IMR-90 (cell line): Measurements from ENCODE around the gene CEBPE. TPM values are rescaled to one million over a fixed set of nuclear protein-coding genes. Genes with fewer than 3 reads are reported as not detected.

ENCODE experiments used
- ATAC-seq: fragments of 200-7000 bp; cut with Tn5 transposase; 2 replicates; pipeline ENCODE4 v1.9.1; 2020; ENCODE audit warnings: low read depth, mild to moderate bottlenecking, moderate library complexity
- BruUV-seq: library from RNA; stranded (reverse); fragments of 400-500 nt; replicated peaks from 2 replicates; lab custom pipeline; 2021; lab: Mats Ljungman, UMichigan
- CTCF ChIA-PET: fragments of 300-600 bp; formaldehyde crosslinking; extraction: SDS; loops from one replicate; lab custom pipeline; 2021; ENCODE audit warnings: antibody characterized with exemption; lab: Yijun Ruan, JAX
- POLR2A ChIA-PET: fragments of 300-600 bp; sonication (Branson Sonifier 250); formaldehyde crosslinking; loops from one replicate; lab custom pipeline; 2022; ENCODE audit warnings: antibody characterized with exemption; ENCODE audit not compliant: unreplicated experiment; lab: Charles Lee
- DNase-seq: peaks from one replicate; pipeline ENCODE4 v3.0.0; 2013
- H2AFZ ChIP-seq: replicated peaks from 2 replicates; pipeline ENCODE3; 2013; ENCODE audit warnings: low read length, mild to moderate bottlenecking; ENCODE audit not compliant: poor library complexity
- H2AK5ac ChIP-seq: 2 replicates; pipeline ENCODE4 v1.6.1; 2013; ENCODE audit warnings: low read depth, low read length, inconsistent platforms
- H2AK9ac ChIP-seq: replicated peaks from 2 replicates; pipeline ENCODE3; 2013; ENCODE audit warnings: mild to moderate bottlenecking, low read depth, low read length, moderate library complexity; ENCODE audit not compliant: poor library complexity
- H2BK120ac ChIP-seq: 2 replicates; pipeline ENCODE4 v1.6.1; 2013; ENCODE audit warnings: low read depth, low read length, inconsistent platforms
- H2BK15ac ChIP-seq: 3 replicates; pipeline ENCODE4 v1.6.1; 2013; ENCODE audit warnings: low read depth, low read length, inconsistent platforms
- H2BK20ac ChIP-seq: 2 replicates; pipeline ENCODE4 v1.6.1; 2013; ENCODE audit warnings: low read depth, mild to moderate bottlenecking, inconsistent platforms, low read length, moderate library complexity
- H2BK5ac ChIP-seq: 2 replicates; pipeline ENCODE4 v1.6.1; 2013; ENCODE audit warnings: mild to moderate bottlenecking, low read depth, low read length, inconsistent platforms; ENCODE audit not compliant: poor library complexity, severe bottlenecking
- H3K14ac ChIP-seq: replicated peaks from 2 replicates; pipeline ENCODE4 v1.6.1; 2013; ENCODE audit warnings: low read depth, low read length, inconsistent platforms
- H3K18ac ChIP-seq: 2 replicates; pipeline ENCODE4 v1.6.1; 2013; ENCODE audit warnings: low read depth, low read length, control low read depth
- H3K23ac ChIP-seq: 2 replicates; pipeline ENCODE4 v1.6.1; 2013; ENCODE audit warnings: low read depth, low read length, inconsistent platforms
- H3K27ac ChIP-seq: 2 replicates; pipeline ENCODE4 v1.5.1; 2013; ENCODE audit warnings: mild to moderate bottlenecking, control low read depth, low read length; ENCODE audit not compliant: insufficient read depth
- H3K27me3 ChIP-seq: 2 replicates; pipeline ENCODE4 v1.6.1; 2013; ENCODE audit warnings: low read length; ENCODE audit not compliant: control insufficient read depth, insufficient read depth
- H3K36me3 ChIP-seq: 2 replicates; pipeline ENCODE4 v1.6.1; 2013; ENCODE audit warnings: low read length, mixed read lengths; ENCODE audit not compliant: control insufficient read depth, insufficient read depth
- H3K4ac ChIP-seq: 2 replicates; pipeline ENCODE4 v1.6.1; 2013; ENCODE audit warnings: low read depth, low read length, inconsistent platforms
- H3K4me1 ChIP-seq: 2 replicates; pipeline ENCODE4 v1.6.1; 2013; ENCODE audit warnings: low read length, mixed read lengths; ENCODE audit not compliant: control insufficient read depth, insufficient read depth
- H3K4me2 ChIP-seq: 2 replicates; pipeline ENCODE4 v1.6.1; 2013; ENCODE audit warnings: low read depth, mild to moderate bottlenecking, control low read depth, low read length, moderate library complexity
- H3K4me3 ChIP-seq: 2 replicates; pipeline ENCODE4 v1.5.1; 2013; ENCODE audit warnings: low read depth, mild to moderate bottlenecking, control low read depth, low read length, moderate library complexity; ENCODE audit not compliant: insufficient read depth
- H3K56ac ChIP-seq: 2 replicates; pipeline ENCODE4 v1.6.1; 2013; ENCODE audit warnings: low read length, inconsistent platforms; ENCODE audit not compliant: insufficient read depth; ENCODE audit errors: extremely low read depth
- H3K79me1 ChIP-seq, 2 experiments: 2 replicates each; pipeline ENCODE4 v1.6.1; 2013; ENCODE audit warnings: low read length in 2 of 2, inconsistent platforms in 1 of 2, low read depth in 1 of 2
- H3K9ac ChIP-seq: 2 replicates; pipeline ENCODE4 v1.6.1; 2013; ENCODE audit warnings: low read depth, low read length, control low read depth
- H3K9me1 ChIP-seq: 2 replicates; pipeline ENCODE4 v1.6.1; 2013; ENCODE audit warnings: low read length, inconsistent platforms; ENCODE audit not compliant: insufficient read depth
- H3K9me3 ChIP-seq: 2 replicates; pipeline ENCODE4 v1.6.1; 2013; ENCODE audit warnings: low read length; ENCODE audit not compliant: control insufficient read depth, insufficient read depth
- H4K20me1 ChIP-seq: 2 replicates; pipeline ENCODE4 v1.6.1; 2013; ENCODE audit warnings: low read length, inconsistent platforms; ENCODE audit not compliant: insufficient read depth
- H4K5ac ChIP-seq: 2 replicates; pipeline ENCODE4 v1.6.1; 2013; ENCODE audit warnings: mild to moderate bottlenecking, low read depth, low read length, control low read depth
- H4K8ac ChIP-seq, 2 experiments: 2 replicates each; pipeline ENCODE4 v1.6.1; 2013; ENCODE audit warnings: low read depth in 2 of 2, low read length in 2 of 2, control low read depth in 1 of 2, inconsistent platforms in 1 of 2
- H4K91ac ChIP-seq: 2 replicates; pipeline ENCODE4 v1.6.1; 2013; ENCODE audit warnings: low read depth, low read length, inconsistent platforms; ENCODE audit not compliant: insufficient read depth
- BHLHE40 ChIP-seq: fragments of 150-350 bp; IDR thresholded peaks from 2 replicates; pipeline ENCODE4 v1.6.1; 2016; ENCODE audit warnings: mild to moderate bottlenecking, low read depth, low read length
- CEBPB ChIP-seq: IDR thresholded peaks from 2 replicates; pipeline ENCODE4 v1.6.1; 2012; ENCODE audit warnings: low read depth, low read length, improper control_type of control experiment
- CHD1 ChIP-seq: IDR thresholded peaks from 2 replicates; pipeline ENCODE4 v1.6.1; 2012; ENCODE audit warnings: low read depth, low read length, improper control_type of control experiment
- CTCF ChIP-seq: conservative IDR thresholded peaks from 2 replicates; pipeline ENCODE4 v1.5.1; 2012; ENCODE audit warnings: mild to moderate bottlenecking, low read depth, low read length, improper control_type of control experiment
- ELK1 ChIP-seq: fragments of 150-350 bp; IDR thresholded peaks from 2 replicates; pipeline ENCODE4 v1.6.1; 2016; ENCODE audit warnings: low read depth, mild to moderate bottlenecking, low read length, moderate library complexity, borderline replicate concordance
- FOS ChIP-seq: fragments of 150-350 bp; IDR thresholded peaks from 2 replicates; pipeline ENCODE4 v1.6.1; 2016; ENCODE audit warnings: low read depth, low read length
- MAFK ChIP-seq: IDR thresholded peaks from 2 replicates; pipeline ENCODE4 v1.6.1; 2012; ENCODE audit warnings: low read depth, low read length, improper control_type of control experiment
- MAZ ChIP-seq: IDR thresholded peaks from 2 replicates; pipeline ENCODE4 v1.6.1; 2012; ENCODE audit warnings: low read depth, mild to moderate bottlenecking, low read length, improper control_type of control experiment, moderate library complexity, borderline replicate concordance
- MXI1 ChIP-seq: IDR thresholded peaks from 2 replicates; pipeline ENCODE4 v1.6.1; 2012; ENCODE audit warnings: low read depth, mild to moderate bottlenecking, low read length, moderate library complexity, borderline replicate concordance
- NFE2L2 ChIP-seq: fragments of 150-350 bp; IDR thresholded peaks from 2 replicates; pipeline ENCODE4 v1.6.1; 2016; ENCODE audit warnings: low read depth, mild to moderate bottlenecking, low read length
- POLR2A ChIP-seq: IDR thresholded peaks from 2 replicates; pipeline ENCODE4 v1.6.1; 2012; ENCODE audit warnings: mild to moderate bottlenecking, low read depth, low read length
- RAD21 ChIP-seq: IDR thresholded peaks from 2 replicates; pipeline ENCODE4 v1.6.1; 2012; ENCODE audit warnings: low read length, improper control_type of control experiment
- RCOR1 ChIP-seq: IDR thresholded peaks from 2 replicates; pipeline ENCODE4 v1.6.1; 2012; ENCODE audit warnings: mild to moderate bottlenecking, low read length, improper control_type of control experiment; ENCODE audit not compliant: insufficient replicate concordance
- RFX5 ChIP-seq: IDR thresholded peaks from 2 replicates; pipeline ENCODE4 v1.8.0; 2012; ENCODE audit warnings: low read depth, mild to moderate bottlenecking, low read length, moderate library complexity
- SMC3 ChIP-seq: fragments of 150-350 bp; IDR thresholded peaks from 2 replicates; pipeline ENCODE4 v1.6.1; 2016; ENCODE audit warnings: low read depth, mild to moderate bottlenecking, antibody characterized with exemption, low read length, moderate library complexity
- WGBS, 2 experiments: methylation state at CpG; one replicate each; pipeline versions ENCODE4 v1.1.5 to v1.1.7; 2013; ENCODE audit warnings: missing lambda C conversion rate in 2 of 2; ENCODE audit not compliant: insufficient read length in 1 of 2; ENCODE audit errors: extremely low coverage in 2 of 2; 5-methylcytosine and 5-hydroxymethylcytosine counted together
- dilution Hi-C: fragments of 300-500 bp; cut with HindIII; formaldehyde crosslinking; loops from one replicate; pipeline ENCODE4 v1.14.3; 2018; ENCODE audit warnings: low sequenced_read_pairs; ENCODE audit not compliant: unreplicated experiment
- in situ Hi-C: fragments of 300-500 bp; cut with MboI; formaldehyde crosslinking; loops from 3 replicates; pipeline ENCODE4 v1.14.3; 2019; ENCODE audit warnings: low sequenced_read_pairs, inconsistent platforms, mixed read lengths
- intact Hi-C: fragments of 100-400 bp; cut with micrococcal nuclease; formaldehyde crosslinking; loops from 2 replicates; pipeline ENCODE4 v1.10.0; 2022
- polyA plus RNA-seq, 3 experiments: library from polyadenylated mRNA; depleted of rRNA; stranded (reverse); fragments of >200 nt; gene quantifications; 2 replicates each; pipeline ENCODE4 v1.2.3, GENCODE V29; 2012; ENCODE audit warnings: low replicate concordance in 1 of 3
- total RNA-seq: library from RNA; depleted of rRNA; stranded (reverse); fragments of >200 nt; gene quantifications from 2 replicates; pipeline ENCODE4 v1.2.3, GENCODE V29; 2012
- TF ChIP-seq, protein P1 (sequence below): fragments of 150-350 bp; IDR thresholded peaks from 2 replicates; pipeline ENCODE4 v1.6.1; 2017; ENCODE audit warnings: mild to moderate bottlenecking, antibody characterized with exemption, low read length, low read depth

CEBPE gene
- total and polyA plus RNA-seq, 2 of the 4 experiments (the other 2 are of a cell fraction): 0.05 TPM; not detected in 1

GRCh38 chr14:23124337-23124954 lies 5.4 kb upstream of the CEBPE start:
- H3K4ac ChIP-seq: no peak overlapping the region
- H3K27ac ChIP-seq: no peak overlapping the region
- no peaks in the 10 kb centered on the region for H3K79me1 ChIP-seq
- no peak overlapping the region for H3K4me2 ChIP-seq
- CTCF ChIA-PET: interaction anchor here (0.9 to 1.0 kb wide), 3 partner anchors 59 to 63 kb away, joined by 3 to 7 read pairs (median 4); partner anchors contain the start of gene SLC7A8
- dilution Hi-C loops: no loop called here
- ATAC-seq (no peak), DNase-seq (no peak)
- H2BK20ac ChIP-seq: no peak overlapping the region
- no peaks in the 10 kb centered on the region for H3K36me3 ChIP-seq
- no peak overlapping the region for H2AFZ ChIP-seq
- in situ Hi-C loops: no loop called here
- no peak overlapping the region for H3K14ac ChIP-seq
- no peaks in the 10 kb centered on the region for H3K9me1 ChIP-seq
- no peak for TF ChIP-seq RAD21
- no peak for TF ChIP-seq RFX5
- TF ChIP-seq MXI1: no peak
- no peak for TF ChIP-seq CEBPB
- TF ChIP-seq POLR2A: no peak
- TF ChIP-seq MAZ: no peak
- no peak for TF ChIP-seq CTCF
- no peak for TF ChIP-seq RCOR1
- no peak for TF ChIP-seq NFE2L2
- no peak for TF ChIP-seq BHLHE40
- TF ChIP-seq, protein P1, sequence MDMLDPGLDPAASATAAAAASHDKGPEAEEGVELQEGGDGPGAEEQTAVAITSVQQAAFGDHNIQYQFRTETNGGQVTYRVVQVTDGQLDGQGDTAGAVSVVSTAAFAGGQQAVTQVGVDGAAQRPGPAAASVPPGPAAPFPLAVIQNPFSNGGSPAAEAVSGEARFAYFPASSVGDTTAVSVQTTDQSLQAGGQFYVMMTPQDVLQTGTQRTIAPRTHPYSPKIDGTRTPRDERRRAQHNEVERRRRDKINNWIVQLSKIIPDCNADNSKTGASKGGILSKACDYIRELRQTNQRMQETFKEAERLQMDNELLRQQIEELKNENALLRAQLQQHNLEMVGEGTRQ: no peak
- TF ChIP-seq FOS: no peak
- no peak for TF ChIP-seq MAFK
- no peak for TF ChIP-seq SMC3
- no peak for TF ChIP-seq ELK1
- no peak for TF ChIP-seq CHD1
- H4K20me1 ChIP-seq: no peaks in the 10 kb centered on the region
- no peak overlapping the region for H2AK9ac ChIP-seq
- whole genome bisulfite sequencing, 2 experiments: 94% methylated on average over 6 of the region's 13 CpGs; no CpG with 5 or more reads in 1 of the 2 experiments
- no TSS peak for BruUV-seq
- no peak overlapping the region for H2BK15ac ChIP-seq
- H3K4me1 ChIP-seq: 0 out of 2 replicates have a peak, but pooled peaks cover 3% of the 10 kb centered on the region
- no peaks in the 10 kb centered on the region for H3K9me3 ChIP-seq
- intact Hi-C loops: no loop called here
- no peak overlapping the region for H4K8ac ChIP-seq
- H3K56ac ChIP-seq: no peak overlapping the region
- no peak overlapping the region for H2BK120ac ChIP-seq
- no peak overlapping the region for H4K91ac ChIP-seq
- H3K9ac ChIP-seq: no peak overlapping the region
- POLR2A ChIA-PET: no interaction called here
- H3K18ac ChIP-seq: no peak overlapping the region
- no peak overlapping the region for H2BK5ac ChIP-seq
- H3K27me3 ChIP-seq: peaks cover 15% of the 10 kb centered on the region
- no peak overlapping the region for H2AK5ac ChIP-seq
- no peak overlapping the region for H3K23ac ChIP-seq
- no peak overlapping the region for H4K5ac ChIP-seq
- no peak overlapping the region for H3K4me3 ChIP-seq
